OCI-LY3 (cell line): Measurements from ENCODE around the gene PTGS1.

Source experiments
- EZH2phosphoT487 ChIP-seq: fragments of 200-600 bp; shearing (Covaris generic); IDR thresholded peaks from 2 replicates; pipeline ENCODE4 v1.6.1; 2018; ENCODE audit warnings: antibody characterized with exemption, mixed run types, low read depth
- TF ChIP-seq, protein P1 (sequence below): fragments of 200-600, 300-600 bp; sonication (generic); IDR thresholded peaks from 2 replicates; pipeline ENCODE4 v1.5.1; 2014; ENCODE audit warnings: antibody characterized with exemption, low read length, low read depth

DNA sequence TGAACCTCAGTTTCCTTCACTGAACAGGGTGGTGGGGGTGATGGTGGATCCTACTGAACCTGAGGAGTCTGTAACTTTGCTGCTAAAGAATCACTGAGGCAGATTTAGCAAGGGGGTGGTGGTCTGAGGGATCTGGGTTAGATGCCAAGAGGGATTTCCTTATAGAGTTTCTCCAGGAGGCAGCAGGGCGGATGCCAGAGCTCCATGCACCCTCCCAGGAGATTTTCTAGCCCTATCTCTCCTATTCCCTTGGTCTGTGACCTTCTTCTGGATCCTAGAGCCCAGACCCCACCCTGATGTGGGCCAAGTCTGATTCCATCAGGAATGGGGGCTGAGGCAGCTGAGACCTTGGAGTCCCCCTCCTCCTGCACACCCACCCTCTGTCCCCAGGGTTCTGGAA is 6.0 kb downstream of the PTGS1 start:
- TF ChIP-seq, protein P1, sequence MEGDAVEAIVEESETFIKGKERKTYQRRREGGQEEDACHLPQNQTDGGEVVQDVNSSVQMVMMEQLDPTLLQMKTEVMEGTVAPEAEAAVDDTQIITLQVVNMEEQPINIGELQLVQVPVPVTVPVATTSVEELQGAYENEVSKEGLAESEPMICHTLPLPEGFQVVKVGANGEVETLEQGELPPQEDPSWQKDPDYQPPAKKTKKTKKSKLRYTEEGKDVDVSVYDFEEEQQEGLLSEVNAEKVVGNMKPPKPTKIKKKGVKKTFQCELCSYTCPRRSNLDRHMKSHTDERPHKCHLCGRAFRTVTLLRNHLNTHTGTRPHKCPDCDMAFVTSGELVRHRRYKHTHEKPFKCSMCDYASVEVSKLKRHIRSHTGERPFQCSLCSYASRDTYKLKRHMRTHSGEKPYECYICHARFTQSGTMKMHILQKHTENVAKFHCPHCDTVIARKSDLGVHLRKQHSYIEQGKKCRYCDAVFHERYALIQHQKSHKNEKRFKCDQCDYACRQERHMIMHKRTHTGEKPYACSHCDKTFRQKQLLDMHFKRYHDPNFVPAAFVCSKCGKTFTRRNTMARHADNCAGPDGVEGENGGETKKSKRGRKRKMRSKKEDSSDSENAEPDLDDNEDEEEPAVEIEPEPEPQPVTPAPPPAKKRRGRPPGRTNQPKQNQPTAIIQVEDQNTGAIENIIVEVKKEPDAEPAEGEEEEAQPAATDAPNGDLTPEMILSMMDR = no peak
- no peak for TF ChIP-seq EZH2phosphoT487
